ENCODE measurements around the gene GTF2H3.
"Not testable (repeated sequence)": the region's sequence is repeated elsewhere in the genome, so short reads cannot be mapped to it uniquely, and the experiment has no call there.

DNA sequence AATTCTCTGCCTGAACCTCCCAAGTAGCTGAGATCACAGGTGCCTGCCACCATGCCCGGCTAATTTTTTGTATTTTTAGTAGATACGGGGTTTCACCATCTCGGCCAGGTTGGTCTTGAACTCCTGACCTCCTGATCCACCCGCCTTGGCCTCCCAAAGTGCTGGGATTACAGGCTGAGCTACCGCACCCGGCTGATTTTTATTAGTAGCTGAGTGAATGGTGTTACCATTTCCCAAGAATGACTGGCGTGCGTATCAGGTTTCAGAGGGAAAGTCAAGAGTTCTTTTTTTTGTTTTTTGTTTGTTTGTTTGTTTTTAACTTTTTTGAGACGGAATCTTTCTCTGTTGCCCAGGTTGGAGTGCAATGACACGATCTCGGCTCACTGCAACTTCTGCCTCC lies 30.1 kb upstream of the GTF2H3 start:
- TF ChIP-seq, protein P1, sequence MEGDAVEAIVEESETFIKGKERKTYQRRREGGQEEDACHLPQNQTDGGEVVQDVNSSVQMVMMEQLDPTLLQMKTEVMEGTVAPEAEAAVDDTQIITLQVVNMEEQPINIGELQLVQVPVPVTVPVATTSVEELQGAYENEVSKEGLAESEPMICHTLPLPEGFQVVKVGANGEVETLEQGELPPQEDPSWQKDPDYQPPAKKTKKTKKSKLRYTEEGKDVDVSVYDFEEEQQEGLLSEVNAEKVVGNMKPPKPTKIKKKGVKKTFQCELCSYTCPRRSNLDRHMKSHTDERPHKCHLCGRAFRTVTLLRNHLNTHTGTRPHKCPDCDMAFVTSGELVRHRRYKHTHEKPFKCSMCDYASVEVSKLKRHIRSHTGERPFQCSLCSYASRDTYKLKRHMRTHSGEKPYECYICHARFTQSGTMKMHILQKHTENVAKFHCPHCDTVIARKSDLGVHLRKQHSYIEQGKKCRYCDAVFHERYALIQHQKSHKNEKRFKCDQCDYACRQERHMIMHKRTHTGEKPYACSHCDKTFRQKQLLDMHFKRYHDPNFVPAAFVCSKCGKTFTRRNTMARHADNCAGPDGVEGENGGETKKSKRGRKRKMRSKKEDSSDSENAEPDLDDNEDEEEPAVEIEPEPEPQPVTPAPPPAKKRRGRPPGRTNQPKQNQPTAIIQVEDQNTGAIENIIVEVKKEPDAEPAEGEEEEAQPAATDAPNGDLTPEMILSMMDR (IDR thresholded peaks at IDR 0.05; ENCODE audit: poor library complexity), result not testable (repeated sequence)
- TF ChIP-seq EZH2 (IDR thresholded peaks at IDR 0.05; ENCODE audit: borderline replicate concordance), result not testable (repeated sequence)
